Stimulated activated CD4-positive, alpha-beta T cell treated with anti-CD3 and anti-CD28 coated beads, TNF-alpha, amount 100 ng/mL, for 48 hours (primary cell): Measurements from ENCODE around the gene LRRC7.
"Not testable (repeated sequence)": the region's sequence is repeated elsewhere in the genome, so short reads cannot be mapped to it uniquely, and the experiment has no call there.

Source experiments
- DNase-seq, 3 donors: peaks; one replicate each; pipeline ENCODE4 v3.0.0-alpha.2; 2020; ENCODE audit warnings: low read depth in 3 of 3

Gene LRRC7

DNA sequence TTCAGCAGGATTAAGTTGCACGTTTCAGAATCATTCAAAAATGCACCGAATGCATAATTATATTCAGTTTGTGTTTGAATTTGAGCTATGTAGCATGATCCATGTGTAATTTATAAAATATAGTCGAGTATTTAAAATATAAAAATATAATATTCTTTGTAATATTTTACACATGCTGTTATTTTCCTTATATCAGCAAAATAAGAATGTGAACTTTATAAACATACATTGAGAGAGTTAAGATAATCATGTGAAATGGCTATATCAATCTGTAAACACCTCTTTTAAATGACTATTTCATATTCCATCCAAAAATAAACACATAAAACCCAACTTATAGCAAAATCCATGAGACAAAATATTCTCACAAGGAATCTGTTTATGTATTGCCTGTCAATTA, 303.7 kb downstream of the LRRC7 start:
- DNase-seq, result no peak

DNA sequence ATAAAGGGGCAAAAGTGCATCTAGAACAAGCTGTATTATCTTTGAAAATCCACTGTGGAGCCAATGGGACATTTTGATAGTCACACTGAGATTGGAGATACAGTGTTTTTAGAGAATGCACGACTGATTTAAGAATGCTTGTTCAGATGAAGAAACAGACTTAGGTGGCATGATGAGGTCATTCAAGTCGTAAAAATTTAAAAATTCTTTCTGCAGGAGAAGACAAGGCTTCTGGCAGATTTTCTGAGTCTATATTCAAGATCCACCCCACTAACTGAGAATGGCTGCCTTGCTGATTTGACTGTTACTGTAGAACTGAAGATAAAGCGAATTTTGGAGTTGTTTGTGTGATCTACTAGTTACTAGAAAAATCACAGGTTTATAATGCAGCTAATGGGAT, 310.6 kb downstream of the LRRC7 start:
- no peak for DNase-seq

DNA sequence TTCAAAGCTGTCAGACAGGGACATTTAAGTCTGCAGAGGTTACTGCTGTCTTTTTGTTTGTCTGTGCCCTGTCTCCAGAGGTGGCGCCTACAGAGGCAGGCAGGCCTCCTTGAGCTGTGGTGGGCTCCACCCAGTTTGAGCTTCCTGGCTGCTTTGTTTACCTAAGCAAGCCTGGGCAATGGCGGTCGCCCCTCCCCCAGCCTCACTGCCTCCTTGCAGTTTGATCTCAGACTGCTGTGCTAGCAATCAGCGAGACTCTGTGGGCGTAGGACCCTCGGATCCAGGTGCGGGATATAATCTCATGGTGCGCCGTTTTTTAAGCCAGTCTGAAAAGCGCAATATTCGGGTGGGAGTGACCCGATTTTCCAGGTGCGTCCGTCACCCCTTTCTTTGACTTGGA, 320.3 kb downstream of the LRRC7 start:
- DNase-seq, result not testable (repeated sequence)

DNA sequence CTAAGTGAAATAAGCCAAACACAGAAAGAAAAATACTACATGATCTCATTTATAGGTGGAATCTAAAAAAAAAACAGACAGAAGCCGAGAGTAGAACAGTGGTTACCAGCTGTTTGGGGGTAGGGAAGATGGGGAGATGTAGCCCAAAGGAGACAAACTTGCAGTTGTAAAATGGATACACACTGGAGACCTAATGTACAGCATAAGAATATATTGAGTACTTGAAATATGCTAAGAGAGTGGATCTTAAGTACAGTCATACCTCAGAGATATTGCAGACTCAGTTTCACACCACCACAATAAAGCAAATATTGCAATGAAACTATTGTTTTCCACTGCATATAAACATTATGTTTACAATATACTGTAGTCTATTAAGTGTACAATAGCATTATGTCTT, 320.9 kb downstream of the LRRC7 start:
- DNase-seq, result no peak

DNA sequence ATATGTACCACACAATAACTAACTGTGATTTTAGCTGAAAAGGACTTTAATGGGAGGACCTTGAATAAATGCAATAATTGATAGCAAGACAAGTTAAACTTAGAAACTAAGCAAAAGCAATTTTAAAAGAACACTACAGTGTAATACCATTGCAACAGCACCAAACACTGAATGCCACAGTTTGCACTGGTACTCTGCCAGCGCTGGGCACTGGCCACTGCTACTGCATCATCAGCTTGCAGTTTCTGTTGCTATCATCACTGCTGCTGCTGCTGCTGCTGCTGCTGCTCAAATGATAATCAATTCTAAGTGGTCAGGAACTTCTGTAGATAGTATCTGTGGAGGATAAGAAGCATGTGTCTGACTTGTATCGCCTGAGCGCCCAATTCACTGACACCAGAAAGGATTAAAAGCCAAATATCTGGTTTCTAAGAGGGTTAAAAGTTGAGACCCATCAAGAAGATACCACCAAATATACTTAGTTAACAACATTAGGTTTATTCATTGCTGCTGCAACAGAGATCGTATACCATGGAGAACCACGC, 330.8 kb downstream of the LRRC7 start:
- DNase-seq, result no peak

DNA sequence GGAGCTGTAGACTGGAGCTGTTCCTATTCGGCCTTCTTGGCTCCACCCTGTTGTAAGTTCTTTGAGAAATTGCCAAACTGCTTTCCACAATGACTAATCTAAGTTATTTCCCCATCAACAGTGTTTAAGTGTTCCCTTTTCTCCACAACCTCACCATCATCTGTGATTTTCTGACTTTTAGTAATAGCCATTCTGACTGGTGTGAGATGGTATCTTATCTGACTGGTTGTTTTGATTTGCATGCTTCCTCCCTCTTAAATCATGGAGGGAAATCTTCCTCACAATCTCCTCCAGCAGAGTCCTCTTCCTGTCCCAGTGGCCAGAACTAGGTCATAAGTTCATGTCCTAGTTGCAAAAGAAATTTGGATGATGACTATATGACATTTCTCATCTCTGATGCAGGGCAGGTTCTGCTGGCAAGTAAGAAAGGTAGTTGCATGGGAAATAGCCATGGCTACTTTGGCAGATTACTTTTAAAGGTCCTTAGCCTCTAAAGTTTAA, 343.6 kb downstream of the LRRC7 start:
- no peak for DNase-seq

DNA sequence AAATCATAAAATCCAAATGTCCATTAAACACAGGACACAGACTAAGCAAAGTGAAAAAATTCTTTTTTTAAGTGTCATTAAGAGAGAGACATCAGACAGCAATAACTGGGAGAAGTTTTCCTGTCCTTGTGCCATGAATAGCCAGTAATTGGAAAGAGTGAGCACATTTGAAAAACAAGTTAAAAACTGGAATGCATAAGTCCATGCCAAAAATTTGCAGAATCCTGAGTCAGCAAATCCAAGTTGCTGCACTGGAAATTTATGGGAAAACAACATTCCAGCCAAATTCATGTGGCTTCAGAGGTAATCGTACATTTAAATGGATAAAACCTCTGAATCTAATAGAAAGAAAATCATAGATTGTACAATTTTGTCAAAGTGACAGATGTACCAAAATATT, 346.3 kb downstream of the LRRC7 start:
- DNase-seq, result no peak

DNA sequence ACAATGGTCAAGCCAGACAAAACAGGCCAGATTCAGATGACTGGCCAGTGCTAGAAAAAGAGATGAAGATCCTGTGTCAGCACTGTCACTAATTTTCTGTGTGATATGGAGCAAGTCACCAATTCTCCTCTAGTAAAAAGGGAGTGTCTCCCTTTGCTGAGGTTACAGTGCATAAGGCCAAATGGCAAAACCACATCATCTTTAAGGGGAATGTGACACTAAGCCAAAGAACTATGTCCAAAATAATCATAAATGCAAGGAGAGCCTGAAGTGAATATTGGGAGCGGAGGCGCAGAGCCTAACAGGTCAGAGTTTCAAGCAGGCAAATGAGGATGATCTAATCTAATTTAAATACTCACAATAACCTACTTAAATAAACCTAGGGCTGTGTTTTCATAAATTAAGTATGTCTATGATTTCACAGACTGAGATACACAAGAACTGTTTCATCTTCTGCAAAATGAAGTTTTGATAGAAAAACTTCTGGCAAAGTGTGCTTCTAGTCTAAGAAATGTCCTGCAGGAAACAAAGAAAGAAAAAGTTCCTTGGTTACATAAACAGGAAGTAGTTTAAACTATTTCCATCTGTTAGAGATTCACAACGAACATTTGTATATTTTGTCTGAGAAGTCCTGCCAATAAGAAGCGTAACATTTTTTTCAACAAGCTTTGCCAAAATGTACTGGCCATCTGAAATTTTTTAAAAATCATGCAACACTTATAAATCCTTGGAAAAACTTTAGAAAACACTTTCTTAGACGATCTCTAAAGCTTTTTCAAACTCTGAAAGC, 347.4 kb downstream of the LRRC7 start:
- DNase-seq, result no peak

DNA sequence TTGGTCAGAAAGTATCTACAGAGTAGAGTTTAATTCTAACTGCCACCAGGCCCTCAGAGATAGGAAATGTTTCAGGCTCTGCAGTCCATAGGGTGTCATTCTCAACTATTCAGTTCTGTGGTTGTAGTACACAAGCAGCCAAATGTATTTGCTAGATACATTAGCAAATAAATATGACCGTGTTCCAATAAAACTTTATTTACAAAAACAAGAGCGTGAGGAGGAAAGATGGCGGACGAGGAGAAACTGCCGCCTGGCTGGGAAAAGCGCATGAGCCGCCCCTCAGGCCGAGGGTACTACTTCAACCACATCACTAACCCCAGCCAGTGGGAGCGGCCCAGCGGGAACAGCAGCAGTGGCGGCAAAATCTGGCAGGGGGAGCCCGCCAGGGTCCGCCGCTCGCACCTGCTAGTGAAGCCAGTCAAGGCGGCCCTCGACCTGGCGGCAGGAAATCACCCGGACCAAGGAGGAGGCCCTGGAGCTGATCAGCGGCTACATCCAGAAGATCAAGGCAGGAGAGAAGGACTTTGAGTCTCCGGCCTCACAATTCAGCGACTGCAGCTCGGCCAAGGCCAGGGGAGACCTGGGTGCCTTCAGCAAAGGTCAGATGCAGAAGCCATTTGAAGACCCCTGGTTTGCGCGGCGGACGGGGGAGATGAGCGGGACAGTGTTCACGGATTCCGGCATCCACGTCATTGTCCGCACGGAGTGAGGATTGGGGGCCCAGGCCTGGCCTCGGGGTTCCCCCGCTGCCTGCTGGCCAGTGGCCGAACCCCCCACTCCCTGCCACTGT, 351.6 kb downstream of the LRRC7 start:
- no peak for DNase-seq

DNA sequence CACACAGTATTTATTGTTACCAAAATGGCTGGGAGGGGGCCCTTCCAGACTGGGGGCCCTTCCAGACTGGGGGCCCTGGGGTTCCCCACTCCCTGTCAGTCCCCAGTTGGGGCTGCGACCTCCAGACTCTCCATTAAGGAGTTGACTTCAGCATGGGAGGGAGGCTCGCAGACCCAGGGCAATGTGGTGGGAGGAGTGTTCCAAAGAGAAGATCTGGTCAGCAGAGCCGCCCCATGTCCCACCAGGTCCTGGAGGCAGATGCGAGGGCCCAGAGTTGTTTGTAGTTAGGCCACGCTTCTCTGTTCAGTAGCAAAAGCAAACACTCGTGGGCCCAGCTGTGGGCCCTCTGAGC, 352.2 kb downstream of the LRRC7 start:
- DNase-seq, result no peak

DNA sequence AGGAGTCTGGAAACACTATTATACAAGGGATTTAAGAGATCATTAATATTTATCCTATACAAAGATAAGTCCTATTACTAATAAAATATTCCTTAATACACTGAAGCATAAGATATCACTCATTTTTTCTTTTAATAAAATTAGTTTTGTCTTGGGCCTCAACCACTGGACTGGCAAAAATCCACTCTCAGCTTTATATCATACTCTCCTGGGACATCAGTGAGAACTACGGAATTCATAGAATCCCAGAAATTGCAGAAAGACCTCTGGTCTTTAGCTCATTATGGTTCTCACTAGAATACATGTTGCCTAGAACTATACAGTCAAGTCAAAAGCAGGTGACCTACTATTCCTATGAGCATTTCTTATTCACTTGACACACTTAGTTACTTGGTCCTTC, 352.7 kb downstream of the LRRC7 start:
- DNase-seq, result no peak

DNA sequence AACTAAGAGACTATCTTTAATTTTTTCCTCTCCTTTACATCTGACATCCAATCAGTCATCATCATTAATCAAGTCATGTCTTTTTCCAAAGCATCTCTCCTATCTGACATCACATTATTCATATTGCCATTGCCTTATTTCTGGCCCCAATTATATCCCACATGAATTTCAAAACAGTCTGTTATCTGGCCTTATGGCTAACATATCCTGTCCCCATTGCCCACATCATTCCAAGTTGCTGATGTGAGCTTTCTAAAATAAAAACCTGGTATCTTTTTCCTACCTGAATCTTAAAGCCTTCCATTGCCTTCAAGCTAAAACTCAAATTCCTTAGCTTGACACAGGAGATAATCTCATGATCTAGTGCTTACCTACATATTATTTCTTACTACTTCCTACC, 353.8 kb downstream of the LRRC7 start:
- DNase-seq, result no peak

DNA sequence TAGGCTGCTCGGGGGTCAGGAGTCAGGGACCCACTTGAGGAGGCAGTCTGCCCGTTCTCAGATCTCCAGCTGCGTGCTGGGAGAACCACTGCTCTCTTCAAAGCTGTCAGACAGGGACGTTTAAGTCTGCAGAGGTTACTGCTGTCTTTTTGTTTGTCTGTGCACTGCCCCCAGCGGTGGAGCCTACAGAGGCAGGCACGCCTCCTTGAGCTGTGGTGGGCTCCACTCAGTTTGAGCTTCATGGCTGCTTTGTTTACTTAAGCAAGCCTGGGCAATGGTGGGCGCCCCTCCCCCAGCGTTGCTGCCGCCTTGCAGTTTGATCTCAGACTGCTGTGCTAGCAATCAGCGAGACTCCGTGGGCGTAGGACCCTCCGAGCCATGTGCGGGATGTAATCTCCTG, 360.5 kb downstream of the LRRC7 start:
- not testable (repeated sequence) for DNase-seq

DNA sequence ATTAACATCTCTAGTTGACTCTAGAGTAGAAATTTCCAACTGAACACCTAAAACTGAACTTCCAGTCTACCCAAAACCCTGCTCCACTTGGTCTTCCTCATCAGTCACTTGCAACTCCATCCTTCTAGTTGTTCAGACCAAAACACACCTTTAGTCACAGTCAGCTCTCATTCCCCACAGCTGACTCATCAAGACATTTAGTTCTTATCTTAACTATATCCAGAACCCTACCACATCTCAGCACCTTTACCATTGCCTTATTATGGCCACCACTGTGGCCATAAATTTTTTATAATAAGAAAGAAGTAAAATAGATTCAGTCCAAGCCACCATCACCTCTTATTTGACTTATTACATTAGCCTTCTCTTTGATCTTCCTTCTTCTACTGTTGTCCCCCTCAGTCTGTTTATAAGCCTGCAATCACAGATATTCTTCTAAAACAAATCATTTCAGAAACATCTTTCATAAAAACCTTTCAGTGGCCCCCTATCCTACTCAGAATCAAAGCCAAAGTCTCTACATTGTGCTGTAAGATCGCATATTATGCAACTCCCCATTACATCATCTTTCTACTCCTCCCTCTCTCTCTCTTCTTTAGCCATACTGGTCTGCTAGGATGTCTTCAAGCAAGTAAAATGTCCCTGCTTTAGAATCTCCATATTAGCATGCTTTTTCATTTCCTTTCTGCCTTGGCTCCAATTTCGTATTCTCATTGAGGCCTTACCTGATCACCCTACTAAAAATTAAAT, 361.8 kb downstream of the LRRC7 start:
- no peak for DNase-seq

DNA sequence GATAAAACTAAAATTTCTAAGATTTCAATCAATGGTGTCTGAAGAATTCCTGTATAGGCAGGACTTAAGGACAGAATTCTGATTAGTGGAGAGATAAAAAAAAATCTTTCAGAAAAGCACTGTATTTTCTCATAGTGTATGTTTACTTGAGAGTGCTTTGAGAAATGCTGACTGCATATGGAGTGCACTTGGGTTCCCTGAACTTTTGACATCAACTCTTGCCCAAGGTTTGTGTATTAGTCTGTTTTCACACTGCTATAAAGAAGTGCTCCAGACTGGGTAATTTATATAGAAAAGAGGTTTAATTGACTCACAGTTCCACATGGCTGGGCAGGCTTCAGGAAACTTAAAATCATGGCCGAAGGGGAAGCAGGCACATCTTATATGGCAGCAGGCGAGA, 362.7 kb downstream of the LRRC7 start:
- no peak for DNase-seq

DNA sequence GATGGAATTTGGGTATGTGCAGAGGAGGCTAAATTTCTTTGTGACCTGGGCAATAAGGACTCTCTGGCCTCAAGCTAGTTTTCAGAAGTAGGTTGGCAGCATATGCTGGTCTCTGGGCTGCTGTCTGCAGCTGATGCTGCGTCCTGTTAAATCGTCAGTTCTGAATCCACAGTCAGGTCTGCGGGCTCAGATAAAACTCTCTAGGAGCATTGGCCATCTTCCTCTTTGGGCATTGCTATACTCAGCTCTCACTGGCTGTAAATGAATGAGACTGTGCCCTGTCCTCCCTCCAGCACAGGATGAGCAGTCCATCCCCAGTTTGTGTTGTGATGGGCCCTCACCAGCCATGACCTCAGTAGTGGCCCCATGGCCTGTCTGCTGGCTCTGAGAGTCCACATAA, 365.0 kb downstream of the LRRC7 start:
- DNase-seq, result no peak

DNA sequence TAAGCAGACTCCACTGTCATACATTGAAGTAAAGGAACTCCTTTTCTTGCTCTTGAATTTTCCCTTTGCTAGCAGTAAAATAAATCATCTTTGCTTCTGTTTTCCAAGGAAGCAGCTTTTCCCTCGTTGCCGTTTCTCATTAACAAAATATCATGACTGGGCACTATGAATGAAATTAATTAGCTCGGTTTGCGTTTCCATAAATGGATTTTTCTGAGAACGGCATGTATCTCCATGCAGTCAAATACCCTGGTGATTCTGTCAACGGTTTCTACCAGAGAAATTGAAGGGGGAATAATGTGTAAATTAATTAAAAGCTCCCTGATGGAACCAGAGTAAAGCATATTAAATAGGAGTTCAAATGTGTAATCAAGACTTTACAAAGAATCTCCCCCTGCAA, 372.5 kb downstream of the LRRC7 start:
- no peak for DNase-seq

DNA sequence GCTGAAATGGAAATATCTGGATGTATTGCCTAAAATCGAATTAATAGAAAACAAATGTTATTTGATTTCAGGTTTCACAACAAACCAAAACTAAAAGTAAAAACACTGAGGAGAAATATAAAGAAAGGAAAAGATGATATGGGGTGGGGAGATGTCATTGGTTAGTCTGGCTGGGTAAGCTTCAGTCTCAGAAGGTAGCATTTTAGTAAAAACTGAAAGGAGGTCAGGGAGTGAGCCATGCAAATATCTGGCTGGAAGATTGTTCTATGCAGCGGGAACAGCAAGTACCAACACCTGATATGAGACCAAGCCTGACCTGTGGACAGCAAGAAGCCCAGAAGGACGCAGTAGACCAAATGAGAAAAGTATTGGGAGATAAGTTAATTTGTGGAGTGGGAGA, 373.1 kb downstream of the LRRC7 start:
- DNase-seq, result no peak

DNA sequence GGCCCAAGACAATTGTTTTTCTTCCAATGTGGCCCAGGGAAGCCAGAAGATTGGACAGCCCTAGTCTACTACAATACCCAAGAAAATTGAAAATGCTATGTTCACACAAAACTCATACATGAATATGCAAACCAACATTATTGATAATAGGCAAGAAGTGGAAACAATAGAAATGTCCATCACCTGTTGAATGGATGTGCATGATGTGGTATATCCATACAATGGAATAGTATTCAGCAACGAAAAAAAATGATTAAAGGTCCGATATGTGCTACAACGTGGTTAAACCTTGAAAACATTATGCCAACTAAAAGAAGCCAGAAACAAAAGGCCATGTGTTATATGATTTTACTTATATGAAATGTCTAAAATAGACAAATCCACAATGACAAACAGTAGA, 375.3 kb downstream of the LRRC7 start:
- no peak for DNase-seq

DNA sequence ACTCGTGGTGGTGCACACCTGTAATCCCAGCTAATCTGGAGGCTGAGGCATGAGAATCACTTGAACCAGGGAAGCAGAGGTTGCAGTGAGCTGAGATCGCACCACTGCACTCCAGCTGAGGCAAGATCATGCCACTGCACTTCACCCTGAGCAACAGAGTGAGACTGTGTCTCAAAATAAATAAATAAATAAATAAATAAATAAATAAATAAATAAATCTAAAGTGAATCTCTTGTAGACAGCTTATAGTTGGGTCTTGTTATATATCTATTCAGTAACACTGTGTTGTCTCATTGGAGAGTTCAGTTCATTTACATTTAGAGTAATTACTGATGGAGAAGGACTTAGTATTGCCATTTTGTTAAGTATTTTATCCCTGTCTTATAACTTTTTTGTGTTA, 379.2 kb downstream of the LRRC7 start:
- no peak for DNase-seq

DNA sequence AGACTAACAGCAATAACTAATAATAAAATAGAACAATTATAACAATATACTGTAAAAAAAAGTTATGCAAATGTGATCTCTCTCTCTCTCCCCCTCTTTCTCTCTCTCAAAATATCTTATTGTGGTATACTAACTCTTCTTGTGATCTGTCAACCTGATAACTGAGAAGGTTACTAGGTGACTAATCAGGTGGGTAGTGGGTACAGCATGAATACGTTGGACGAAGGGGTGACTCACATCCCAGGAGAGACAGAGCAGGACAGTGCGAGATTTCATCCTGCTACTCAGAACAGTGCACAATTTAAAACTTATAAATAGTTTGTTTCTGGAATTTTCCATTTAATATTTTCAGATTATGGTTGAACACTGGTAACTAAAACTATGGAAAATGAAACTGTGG, 380.1 kb downstream of the LRRC7 start:
- DNase-seq, result no peak

DNA sequence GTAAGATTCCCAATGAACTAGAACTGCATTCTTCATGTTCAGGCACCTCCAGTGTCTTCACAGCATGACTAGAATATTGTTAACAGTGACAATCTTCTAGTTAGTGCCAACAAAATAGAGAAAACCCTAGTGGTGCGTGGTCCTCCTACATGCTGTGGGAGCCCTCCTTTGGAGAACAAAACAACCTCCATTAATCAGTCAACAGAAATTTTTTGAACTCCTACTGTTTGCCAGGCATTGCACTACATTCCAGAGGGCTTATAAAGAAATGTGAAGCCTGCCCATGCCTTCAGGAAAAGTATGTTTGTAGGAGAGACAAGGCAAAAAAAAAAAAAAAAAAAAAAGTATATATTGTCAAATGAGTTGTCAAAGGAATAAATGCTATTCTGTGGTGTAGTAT, 385.0 kb downstream of the LRRC7 start:
- DNase-seq, result no peak
